T follicular helper cell (primary cell): ENCODE data around the gene TNS3.
"Not testable (repeated sequence)": the region's sequence is repeated elsewhere in the genome, so short reads cannot be mapped to it uniquely, and the experiment has no call there.

Source experiments
- DNase-seq: peaks from one replicate; pipeline ENCODE4 v3.0.0-alpha.2; 2020; ENCODE audit warnings: low read depth

Gene TNS3

GRCh38 chr7:47449810-47450590, 131.9 kb downstream of the TNS3 start:
- DNase-seq: no peak

DNA sequence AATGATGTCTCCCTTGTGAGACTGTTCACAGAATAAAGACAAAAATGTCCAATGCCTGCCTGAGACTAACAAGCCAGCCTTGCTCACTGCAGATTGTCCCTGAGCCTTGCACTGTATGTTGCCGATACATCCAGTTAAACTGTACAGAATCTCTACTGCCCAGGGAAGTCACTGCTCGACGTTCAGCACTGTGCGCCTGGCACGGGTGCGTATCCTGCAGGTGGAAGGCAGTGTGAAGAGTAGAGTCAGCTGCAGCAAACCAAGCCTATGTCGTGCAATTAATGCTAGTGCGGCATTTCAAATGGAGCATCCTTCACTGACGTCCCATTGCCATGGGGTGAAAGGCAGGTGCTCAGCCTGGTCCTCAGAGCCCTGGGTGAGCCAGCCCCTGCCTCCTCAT, 132.9 kb downstream of the TNS3 start:
- DNase-seq: no peak

DNA sequence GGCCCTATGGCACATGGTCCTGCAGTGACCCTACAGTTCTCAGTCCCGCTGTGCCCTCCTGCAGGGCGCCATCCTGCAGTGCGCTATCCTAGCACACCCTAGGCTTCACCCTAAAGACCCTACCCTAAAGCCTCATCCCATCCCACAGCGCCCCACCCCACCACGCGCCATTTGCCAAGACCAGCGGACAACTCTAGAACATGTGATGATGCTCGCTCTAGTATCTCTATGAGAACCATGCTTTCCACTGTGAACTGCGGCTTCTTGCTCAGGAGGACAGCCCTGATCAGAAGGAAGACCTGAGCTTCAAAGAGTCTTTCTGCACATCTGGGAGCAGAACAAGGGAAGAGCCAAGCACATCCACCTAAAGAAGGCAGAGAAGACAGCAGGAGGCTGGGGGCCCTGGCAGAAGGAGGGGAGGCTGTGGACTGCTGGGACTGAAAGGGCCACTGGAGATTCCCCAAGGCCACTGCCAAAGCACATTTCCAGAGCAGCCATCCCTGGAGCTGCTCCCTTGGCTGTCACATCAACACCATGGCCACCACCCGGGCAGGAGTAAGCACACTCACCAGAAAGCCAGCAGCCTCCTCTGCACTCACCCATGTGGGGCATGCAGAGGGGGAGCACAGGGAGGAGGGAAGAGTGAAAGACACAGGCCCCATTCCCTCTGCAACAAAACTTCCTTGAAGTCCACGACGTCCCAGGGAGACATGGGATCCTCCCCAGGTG, 134.1 kb downstream of the TNS3 start:
- no peak for DNase-seq

DNA sequence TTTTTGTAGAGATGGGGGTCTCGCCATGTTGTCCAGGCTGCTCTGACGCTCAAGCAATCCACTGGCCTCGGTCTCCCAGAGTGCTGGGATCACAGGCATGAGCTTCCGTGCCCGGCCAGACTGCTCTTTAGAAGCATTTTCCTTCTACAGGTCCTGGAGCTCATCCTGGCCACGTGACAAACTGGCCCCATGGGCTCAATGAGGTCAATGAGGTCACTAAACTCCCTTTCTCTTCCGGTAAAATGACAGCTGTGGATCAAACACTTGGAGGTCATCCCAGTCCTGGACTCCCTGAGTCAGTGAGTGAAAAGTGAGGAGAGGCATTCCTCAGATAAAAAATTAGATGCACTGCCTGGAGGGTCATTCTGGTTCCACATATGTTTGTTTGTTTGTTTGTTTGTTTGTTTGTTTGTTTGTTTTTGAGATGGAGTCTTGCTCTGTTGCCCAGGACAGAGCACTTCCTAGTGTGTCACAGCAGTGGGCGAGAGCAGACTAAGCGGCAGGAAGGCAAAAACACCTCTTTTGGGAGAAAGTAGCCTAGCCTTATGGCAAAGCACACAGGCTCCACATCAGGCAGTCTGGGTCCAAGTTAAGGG, 134.9 kb downstream of the TNS3 start:
- DNase-seq: no peak

- DNase-seq: no peak
These were observed 137.4 kb downstream of the TNS3 start for GRCh38 chr7:47444376-47445098.

DNA sequence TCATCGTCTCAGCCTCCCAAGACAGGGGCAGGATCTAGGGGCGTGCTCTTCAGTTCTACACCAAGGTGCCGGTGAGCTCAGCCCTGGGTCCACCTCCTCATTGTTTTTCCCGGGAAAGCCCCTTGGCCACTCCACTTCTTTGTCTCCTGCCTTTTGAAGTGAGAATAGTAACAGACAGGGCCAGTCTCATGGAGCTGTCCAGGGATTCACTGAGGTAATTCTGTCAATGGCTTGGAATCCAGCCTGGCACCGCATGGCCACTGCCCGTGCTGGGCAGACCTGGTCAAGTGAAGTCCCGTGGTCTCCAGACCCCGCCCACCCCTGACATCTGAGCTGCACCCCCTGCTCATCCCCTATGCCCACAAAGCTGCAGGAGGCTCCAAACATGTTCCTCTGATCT, 138.9 kb downstream of the TNS3 start:
- no peak for DNase-seq

DNA sequence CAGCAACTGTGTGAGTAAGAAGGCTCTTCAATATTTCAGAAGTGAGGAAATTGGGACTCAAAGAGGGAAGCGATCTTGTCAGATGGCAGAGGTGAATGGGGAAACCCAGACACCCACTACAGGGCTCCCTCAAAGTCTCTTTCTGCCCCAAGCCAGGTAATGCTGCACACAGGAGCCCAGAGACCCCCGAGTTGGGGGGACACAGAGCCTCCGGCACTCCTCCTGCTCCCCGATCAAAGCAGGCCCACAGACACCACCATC, 139.4 kb downstream of the TNS3 start:
- DNase-seq: no peak

DNA sequence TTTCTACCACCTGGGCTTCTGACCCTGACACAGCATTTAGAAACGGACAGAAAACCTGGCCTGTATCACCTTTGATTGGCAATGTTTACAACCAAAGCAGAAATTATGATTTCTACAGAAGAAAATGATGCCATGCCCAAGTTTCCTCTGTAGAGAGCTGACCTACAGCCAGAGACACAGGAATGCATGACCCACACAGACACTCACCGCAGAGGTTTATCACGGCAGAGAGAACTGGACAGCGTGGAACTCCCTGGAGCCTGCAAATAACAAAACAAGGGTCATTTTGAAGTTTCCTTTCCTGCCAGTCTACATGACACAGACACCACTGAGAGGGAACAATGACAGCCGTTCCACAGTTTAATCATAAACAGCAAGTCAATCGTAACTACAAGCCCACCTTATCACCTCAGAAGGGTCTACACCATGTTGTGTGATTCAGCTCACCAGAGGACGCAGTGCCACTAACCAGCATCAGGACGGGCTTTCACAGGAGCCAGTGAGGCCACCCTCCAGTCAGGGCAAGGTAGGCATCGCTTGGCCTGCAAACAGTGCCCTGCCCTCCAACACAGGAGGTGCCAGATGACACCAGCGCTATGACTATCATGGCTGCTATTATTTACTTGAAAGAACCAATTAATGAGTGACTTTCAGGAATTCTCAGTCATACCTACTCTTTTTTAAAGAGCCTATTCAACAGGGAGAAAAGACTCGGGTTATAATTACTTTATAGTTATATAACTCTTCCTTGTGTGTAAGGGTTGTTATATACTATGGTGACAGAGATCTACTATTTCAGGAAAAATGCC, 139.9 kb downstream of the TNS3 start:
- DNase-seq: no peak

DNA sequence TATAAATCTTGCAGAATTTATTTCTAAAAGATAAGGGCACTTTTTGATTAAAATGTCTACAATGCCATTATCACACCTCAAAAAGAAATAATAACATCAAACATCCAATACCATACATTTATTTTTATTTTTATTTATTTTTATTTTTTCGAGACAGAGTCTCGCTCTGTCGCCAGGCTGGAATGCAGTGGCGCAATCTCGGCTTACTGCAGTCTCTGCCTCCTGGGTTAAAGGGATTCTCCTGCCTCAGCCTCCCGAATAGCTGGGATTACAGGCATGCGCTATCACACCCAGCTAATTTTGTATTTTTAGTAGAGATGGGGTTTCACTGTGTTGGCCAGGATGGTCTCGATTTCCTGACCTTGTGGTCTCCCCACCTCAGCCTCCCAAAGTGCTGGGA, 140.9 kb downstream of the TNS3 start:
- not testable (repeated sequence) for DNase-seq

DNA sequence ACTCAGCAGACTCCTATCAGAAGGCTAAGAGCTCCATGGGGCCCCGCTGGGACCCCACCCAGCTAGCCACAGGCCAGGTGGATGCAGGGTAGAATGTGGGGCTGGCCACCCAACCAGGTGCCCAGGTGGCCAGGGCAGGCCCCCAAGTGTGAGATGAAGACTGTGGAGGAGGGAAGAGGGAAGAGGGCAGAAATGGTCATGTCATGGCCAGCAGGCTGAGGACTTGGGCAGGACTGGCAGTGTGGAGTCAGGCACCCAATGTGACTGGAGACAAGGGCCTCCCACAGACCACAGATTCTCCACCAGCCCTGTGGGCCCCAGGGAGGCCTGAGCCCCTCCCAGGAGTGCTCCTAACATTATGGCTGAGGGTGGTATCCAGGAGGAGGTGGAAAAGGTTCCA, 141.6 kb downstream of the TNS3 start:
- DNase-seq: no peak

DNA sequence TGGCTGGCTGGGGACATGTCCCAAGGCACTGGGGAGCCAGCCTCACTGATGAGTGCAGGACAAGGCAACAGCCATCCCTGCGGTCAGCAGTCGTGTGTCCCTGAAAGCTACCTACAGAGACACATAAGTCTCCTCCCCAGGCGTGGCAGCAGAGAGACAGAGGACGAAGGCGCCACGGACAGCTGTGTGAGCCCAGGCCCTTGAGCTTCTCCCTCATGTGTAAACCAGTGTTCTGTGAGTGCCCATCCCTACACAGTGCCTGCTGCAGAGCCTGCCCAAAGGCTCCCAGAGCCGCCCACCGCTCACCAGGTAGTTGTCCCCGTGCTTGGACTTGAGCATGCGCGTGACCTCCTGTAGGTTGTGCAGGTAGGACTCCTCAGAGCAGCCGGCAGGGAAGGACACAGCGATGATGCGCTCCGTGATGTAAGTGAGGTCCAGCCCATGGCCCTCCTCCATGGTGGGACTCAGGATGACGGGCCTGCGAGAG, 142.7 kb downstream of the TNS3 start:
- DNase-seq: no peak

DNA sequence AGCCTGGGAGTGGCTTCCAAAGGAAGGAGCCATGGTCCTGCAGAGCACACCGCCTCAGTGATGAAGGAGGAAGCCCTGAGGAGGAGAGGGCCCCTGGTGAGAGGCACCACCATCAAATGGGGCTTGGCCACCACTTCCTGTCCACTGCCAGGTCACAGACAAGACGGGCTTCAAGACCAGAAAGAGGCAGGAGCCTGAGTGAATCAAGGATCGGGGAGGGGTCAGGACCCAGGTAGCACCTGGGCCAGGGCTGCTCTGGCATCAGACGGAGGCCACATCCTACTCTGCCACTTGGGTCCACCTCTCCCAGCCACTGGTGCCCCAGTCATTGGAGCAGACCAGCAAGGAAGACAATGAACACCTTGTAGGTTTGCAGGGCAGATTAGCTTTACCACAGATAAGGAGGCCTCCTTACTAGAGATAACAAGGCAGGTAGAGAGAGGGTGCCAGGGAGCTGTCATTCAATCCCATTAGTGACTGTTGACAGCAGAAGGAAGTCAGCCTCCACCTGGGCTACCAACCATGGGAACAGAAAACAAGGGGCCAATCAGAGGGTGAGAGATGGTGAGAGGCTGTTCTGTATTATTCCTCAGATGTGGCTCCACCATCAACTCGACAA, 143.4 kb downstream of the TNS3 start:
- no peak for DNase-seq

GRCh38 chr7:47435889-47436312, 146.0 kb downstream of the TNS3 start:
- DNase-seq: no peak

DNA sequence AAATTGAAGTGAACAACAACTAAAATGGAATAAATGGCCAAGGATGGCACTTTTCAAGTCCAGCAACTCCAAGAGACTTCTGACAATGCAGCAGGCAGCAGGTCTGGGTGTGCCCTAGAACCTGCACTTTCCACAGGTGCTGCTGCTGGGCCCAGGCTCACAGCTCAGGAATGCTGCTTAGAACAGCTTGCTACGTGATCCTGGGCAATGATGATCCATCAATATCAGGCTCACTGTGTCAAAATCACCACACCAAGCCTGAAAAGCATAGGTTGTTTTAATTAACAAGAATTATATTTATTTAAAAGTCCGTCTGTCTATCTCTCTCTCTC, 148.4 kb downstream of the TNS3 start:
- no peak for DNase-seq

DNA sequence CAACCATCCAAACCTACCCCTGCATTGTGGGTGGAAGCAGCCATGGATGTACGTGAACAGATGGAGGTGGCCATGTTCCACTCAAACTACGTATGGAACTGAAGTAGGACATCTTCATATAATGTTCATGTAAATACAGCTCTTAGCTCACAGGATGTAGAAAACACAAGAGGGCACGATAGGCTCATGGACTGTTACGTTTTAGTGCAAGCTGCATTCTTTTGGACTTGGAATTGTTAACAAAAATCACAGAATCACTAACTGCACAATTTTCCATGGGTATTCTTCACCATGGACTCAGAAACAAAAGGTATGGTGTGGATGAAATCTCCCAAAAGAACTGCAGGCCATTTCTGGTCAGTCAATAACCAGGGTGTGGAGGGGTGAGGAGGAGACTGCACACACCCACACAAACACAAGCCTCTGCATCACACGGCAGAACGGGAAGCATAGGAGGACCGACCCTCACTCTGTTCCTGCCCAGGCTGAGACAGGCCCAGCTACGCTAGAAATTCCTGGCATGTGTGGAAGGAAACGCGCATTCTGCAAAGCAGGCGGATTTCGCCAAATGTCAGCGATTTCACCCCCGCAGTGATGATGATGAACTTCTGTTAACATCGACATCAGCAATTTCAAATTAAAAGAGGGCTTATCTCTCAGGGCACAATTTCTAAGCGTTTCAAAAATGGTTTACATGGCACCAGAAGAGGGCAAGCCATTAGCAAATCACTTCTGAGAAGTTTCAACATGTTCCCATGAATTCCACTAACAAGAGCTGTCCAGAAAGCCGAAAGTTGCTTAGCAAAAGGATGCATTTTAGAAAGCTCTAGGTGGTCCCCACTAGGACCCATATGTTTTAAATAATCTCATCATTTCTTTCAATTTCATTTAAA, 149.0 kb downstream of the TNS3 start:
- DNase-seq: no peak

GRCh38 chr7:47430422-47430821, 151.5 kb downstream of the TNS3 start:
- DNase-seq: no peak

DNA sequence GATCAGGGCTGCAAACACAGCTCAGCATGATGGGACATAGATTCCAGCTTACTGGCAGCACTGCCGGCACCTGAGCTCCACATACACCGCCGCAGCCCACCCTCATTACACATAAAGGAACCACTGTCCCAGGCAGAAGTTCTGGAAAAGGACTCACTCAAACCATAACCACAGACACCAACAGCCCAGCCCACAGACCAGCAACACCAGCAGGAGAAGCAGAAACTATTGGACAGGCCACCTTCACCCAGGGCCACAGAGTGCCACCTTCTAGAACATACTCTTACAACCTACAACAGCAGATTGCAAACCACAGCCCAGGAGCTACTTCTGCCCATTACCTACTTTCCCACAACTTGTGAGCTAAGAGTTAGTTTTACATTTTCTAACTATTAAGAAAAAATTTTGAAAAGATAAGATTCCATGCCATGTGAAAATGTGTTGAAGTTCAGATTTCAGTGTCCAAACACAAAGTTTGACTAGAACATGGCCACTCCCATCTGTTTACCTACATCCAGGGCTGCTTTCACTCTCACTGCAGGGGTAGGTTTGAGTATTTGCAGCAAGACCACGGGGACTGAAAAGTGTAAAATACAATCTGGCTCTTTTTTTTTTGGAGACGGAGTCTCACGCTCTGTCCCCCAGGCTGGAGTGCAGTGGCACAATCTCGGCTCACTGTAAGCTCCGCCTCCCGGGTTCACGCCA, 153.0 kb downstream of the TNS3 start:
- DNase-seq: no peak

DNA sequence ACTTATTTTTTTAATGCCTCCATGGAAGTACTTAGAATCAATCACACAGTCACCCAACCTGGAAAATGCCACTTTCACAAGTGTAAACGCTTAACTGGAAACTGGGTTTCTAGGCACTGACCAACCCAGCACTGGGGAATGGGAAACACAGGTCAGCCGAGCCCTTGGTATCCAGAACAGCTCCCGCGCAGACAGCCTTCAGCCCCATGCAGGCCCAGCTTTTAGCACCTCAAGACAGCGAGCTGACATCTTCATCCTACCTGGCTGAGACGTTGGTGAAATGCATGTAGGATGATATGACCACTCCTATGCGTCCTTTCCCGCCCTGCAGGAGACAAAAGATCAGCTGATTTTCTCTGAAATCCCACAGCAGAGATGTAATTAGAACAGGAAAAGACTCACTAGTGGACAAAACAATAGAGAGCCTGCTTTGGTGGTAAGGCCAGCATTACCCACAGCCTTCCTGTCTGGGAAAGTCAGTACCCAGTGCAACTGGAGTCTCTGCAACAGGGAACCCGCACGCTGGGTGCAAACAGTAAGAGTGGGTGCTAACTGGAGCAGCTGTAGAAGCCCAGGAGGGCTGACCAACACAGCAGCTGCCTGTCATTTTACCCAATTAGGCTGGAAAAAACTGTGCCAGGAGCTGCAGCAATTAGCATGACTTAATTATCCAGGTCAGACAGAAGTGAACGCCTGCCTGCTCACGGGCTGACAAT, 153.7 kb downstream of the TNS3 start:
- DNase-seq: no peak

GRCh38 chr7:47427051-47427643, 154.8 kb downstream of the TNS3 start:
- DNase-seq: no peak
